Activated B cell treated with CpG ODN at 0.5 μM for 24 hours (primary cell): ENCODE data around the gene PANK4. TPM values are rescaled to one million over a fixed set of nuclear protein-coding genes. Genes with fewer than 3 reads are reported as not detected.

Source experiments
- ATAC-seq: fragments of 200-7000 bp; cut with Tn5 transposase; one replicate; pipeline ENCODE4 v1.10.0; 2021; ENCODE audit warnings: low read depth, mild to moderate bottlenecking, moderate library complexity
- CTCF ChIA-PET: fragments of 350-600 bp; sonication (Branson Sonifier 250); formaldehyde crosslinking; loops from one replicate; lab custom pipeline; 2021; ENCODE audit warnings: antibody characterized with exemption; lab: Charles Lee
- POLR2A ChIA-PET: fragments of 350-600 bp; sonication (Branson Sonifier 250); formaldehyde crosslinking; loops from one replicate; lab custom pipeline; 2021; ENCODE audit warnings: antibody characterized with exemption; lab: Charles Lee
- DNase-seq: peaks from one replicate; pipeline ENCODE4 v3.0.0; 2022
- H3K27ac Mint-ChIP-seq: one replicate; pipeline ENCODE4 v1.8.0; 2020; ENCODE audit warnings: mixed read lengths
- H3K27me3 Mint-ChIP-seq: one replicate; pipeline ENCODE4 v1.8.0; 2021; ENCODE audit warnings: mixed read lengths
- H3K36me3 Mint-ChIP-seq: one replicate; pipeline ENCODE4 v1.8.0; 2021; ENCODE audit warnings: low read depth, mixed read lengths
- H3K4me1 Mint-ChIP-seq: one replicate; pipeline ENCODE4 v1.8.0; 2021; ENCODE audit warnings: mixed read lengths
- H3K4me3 Mint-ChIP-seq: one replicate; pipeline ENCODE4 v1.8.0; 2020; ENCODE audit warnings: mild to moderate bottlenecking, mixed read lengths
- H3K9me3 Mint-ChIP-seq: one replicate; pipeline ENCODE4 v1.8.0; 2020; ENCODE audit warnings: mixed read lengths
- CTCF ChIP-seq: fragments of 200-600 bp; IDR thresholded peaks from one replicate; pipeline ENCODE4 v1.8.0; 2022; ENCODE audit warnings: antibody characterized with exemption, mild to moderate bottlenecking
- intact Hi-C: fragments of 100-400 bp; cut with micrococcal nuclease; formaldehyde crosslinking; loops from one replicate; pipeline ENCODE4 v1.15.1; 2024
- total RNA-seq: library from RNA; stranded (reverse); gene quantifications from 2 replicates; pipeline ENCODE4 v1.2.3, GENCODE V29; 2022

The PANK4 gene
- total RNA-seq, 1 donor from 2014 or later, result 54.0 TPM

GRCh38 chr1:2519729-2520128 lies 6.7 kb downstream of the PANK4 start:
- peaks cover 61% of the 10 kb centered on the region for H3K36me3 Mint-ChIP-seq
- ChIA-PET CTCF (no interaction called here), POLR2A (no interaction called here)
- intact Hi-C loops, result no loop called here
- TF ChIP-seq CTCF, result no peak
- no peak for DNase-seq
- H3K27me3 Mint-ChIP-seq, result no peaks in the 10 kb centered on the region
- H3K4me1 Mint-ChIP-seq, result peaks cover 18% of the 10 kb centered on the region
- H3K9me3 Mint-ChIP-seq, result no peaks in the 10 kb centered on the region
- H3K4me3 Mint-ChIP-seq, result no peak overlapping the region
- no peak for ATAC-seq
- H3K27ac Mint-ChIP-seq, result no peak overlapping the region

GRCh38 chr1:2519029-2519685 lies 7.2 kb downstream of the PANK4 start:
- ChIA-PET POLR2A (no interaction called here), CTCF (no interaction called here)
- no peak overlapping the region for H3K27ac Mint-ChIP-seq
- no peak overlapping the region for H3K4me3 Mint-ChIP-seq
- H3K27me3 Mint-ChIP-seq, result no peaks in the 10 kb centered on the region
- no peak for TF ChIP-seq CTCF
- ATAC-seq (no peak), DNase-seq (no peak)
- peaks cover 61% of the 10 kb centered on the region for H3K36me3 Mint-ChIP-seq
- no peaks in the 10 kb centered on the region for H3K9me3 Mint-ChIP-seq
- intact Hi-C loops, result no loop called here
- peaks cover 12% of the 10 kb centered on the region for H3K4me1 Mint-ChIP-seq

GRCh38 chr1:2518528-2518927 lies 7.9 kb downstream of the PANK4 start:
- no peaks in the 10 kb centered on the region for H3K9me3 Mint-ChIP-seq
- H3K4me3 Mint-ChIP-seq, result no peak overlapping the region
- H3K27ac Mint-ChIP-seq, result no peak overlapping the region
- POLR2A ChIA-PET, result no interaction called here
- CTCF ChIA-PET, result no interaction called here
- ATAC-seq (no peak), DNase-seq (no peak)
- peaks cover 65% of the 10 kb centered on the region for H3K36me3 Mint-ChIP-seq
- TF ChIP-seq CTCF, result no peak
- intact Hi-C loops, result no loop called here
- peaks cover 8% of the 10 kb centered on the region for H3K4me1 Mint-ChIP-seq
- H3K27me3 Mint-ChIP-seq, result no peaks in the 10 kb centered on the region

GRCh38 chr1:2517966-2518365 lies 8.4 kb downstream of the PANK4 start:
- ATAC-seq, result no peak
- peaks cover 6% of the 10 kb centered on the region for H3K4me1 Mint-ChIP-seq
- H3K27ac Mint-ChIP-seq, result no peak overlapping the region
- no peaks in the 10 kb centered on the region for H3K9me3 Mint-ChIP-seq
- intact Hi-C loops, result no loop called here
- TF ChIP-seq CTCF, result no peak
- no peak for DNase-seq
- no peak overlapping the region for H3K4me3 Mint-ChIP-seq
- ChIA-PET CTCF (no interaction called here), POLR2A (no interaction called here)
- H3K27me3 Mint-ChIP-seq, result no peaks in the 10 kb centered on the region
- peaks cover 70% of the 10 kb centered on the region for H3K36me3 Mint-ChIP-seq

GRCh38 chr1:2516946-2517345 lies 9.4 kb downstream of the PANK4 start:
- ATAC-seq (no peak), DNase-seq (no peak)
- TF ChIP-seq CTCF, result no peak
- Mint-ChIP-seq H3K4me1 (no peaks in the 10 kb centered on the region), H3K4me3 (no peak overlapping the region), H3K36me3 (peaks cover 72% of the 10 kb centered on the region), H3K27ac (no peak overlapping the region), H3K9me3 (no peaks in the 10 kb centered on the region), H3K27me3 (no peaks in the 10 kb centered on the region)
- ChIA-PET CTCF (no interaction called here), POLR2A (no interaction called here)
- intact Hi-C loops, result no loop called here
